Transverse colon (tissue), 4 donors: ENCODE results near the gene C9orf50.

Experiments used
- CTCF ChIP-seq, 5 experiments: fragments of 200-600 bp in 3 of 5; fragments of 450-650 bp in 2 of 5; sonication (generic) in 3 of 5; IDR thresholded peaks; 1 replicate in 2 of 5; 2 replicates in 3 of 5; pipeline ENCODE4 v1.5.1; 2016 to 2017; ENCODE audit warnings: antibody characterized with exemption in 5 of 5, inconsistent platforms in 3 of 5, mild to moderate bottlenecking in 2 of 5, moderate library complexity in 1 of 5
- EP300 ChIP-seq: sonication (generic); formaldehyde crosslinking; IDR thresholded peaks from one replicate; pipeline ENCODE4 v1.6.1; 2017; ENCODE audit warnings: antibody characterized with exemption, low read depth
- POLR2A ChIP-seq: fragments of 450-650 bp; IDR thresholded peaks from one replicate; pipeline ENCODE4 v1.6.1; 2016; ENCODE audit warnings: antibody characterized with exemption, mild to moderate bottlenecking, moderate library complexity
- POLR2AphosphoS5 ChIP-seq, 3 donors: sonication (generic); formaldehyde crosslinking; IDR thresholded peaks; one replicate each; pipeline ENCODE4 v1.6.1; 2016; ENCODE audit warnings: antibody characterized with exemption in 3 of 3

- TF ChIP-seq CTCF (IDR thresholded peaks at IDR 0.05) = no peak
- TF ChIP-seq EP300 = no peak
- no peak for TF ChIP-seq POLR2A
- no peak for TF ChIP-seq POLR2AphosphoS5 (IDR thresholded peaks at IDR 0.05)
Measured at GRCh38 chr9:129587487-129588262, 33.2 kb downstream of the C9orf50 start.
